ENCODE results near the gene DACT3. TPM values are rescaled to one million over a fixed set of nuclear protein-coding genes. Genes with fewer than 3 reads are reported as not detected.
A peak's percentile ranks its signal among the peaks of the same experiment; 100 is the strongest.

DACT3 gene
- total RNA-seq, 3 donors from 2014 or later = 1.9 to 60.9 (median 3.4) TPM

DNA sequence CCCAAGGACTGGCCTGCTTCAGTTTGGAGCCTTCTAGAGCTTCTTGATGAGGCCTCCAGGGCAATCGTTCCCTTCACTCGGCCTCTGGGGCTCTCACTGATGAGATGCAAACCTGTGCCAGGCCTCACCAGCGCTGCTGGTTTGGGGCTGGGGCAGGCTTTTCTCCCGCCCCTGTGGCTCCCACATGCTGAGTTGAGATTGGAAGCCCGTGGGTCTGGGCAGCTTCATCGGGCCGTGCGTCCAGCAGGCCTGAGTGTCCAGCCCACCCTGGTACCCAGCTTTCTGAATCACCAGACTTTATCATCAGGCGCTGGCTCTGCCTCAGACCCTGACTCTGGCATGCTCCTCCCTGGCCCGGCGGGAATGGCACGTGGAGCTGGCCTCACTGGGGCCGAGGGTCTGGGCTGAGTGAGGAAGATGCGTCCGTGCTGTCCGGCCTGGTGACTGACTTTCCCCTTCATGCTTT, 55.6 kb downstream of the DACT3 start:
- Histone ChIP-seq H3K4me1 (ENCODE audit: low read depth) (peaks cover 18% of the 10 kb centered on the region), H3K9me3 (no peaks in the 10 kb centered on the region), H3K36me3 (ENCODE audit: low read depth) (peaks cover 18% of the 10 kb centered on the region), H3K4me3 (no peak overlapping the region)
- intact Hi-C loops (cut with DNase I, micrococcal nuclease) = no loop called here
- TF ChIP-seq, protein P1, sequence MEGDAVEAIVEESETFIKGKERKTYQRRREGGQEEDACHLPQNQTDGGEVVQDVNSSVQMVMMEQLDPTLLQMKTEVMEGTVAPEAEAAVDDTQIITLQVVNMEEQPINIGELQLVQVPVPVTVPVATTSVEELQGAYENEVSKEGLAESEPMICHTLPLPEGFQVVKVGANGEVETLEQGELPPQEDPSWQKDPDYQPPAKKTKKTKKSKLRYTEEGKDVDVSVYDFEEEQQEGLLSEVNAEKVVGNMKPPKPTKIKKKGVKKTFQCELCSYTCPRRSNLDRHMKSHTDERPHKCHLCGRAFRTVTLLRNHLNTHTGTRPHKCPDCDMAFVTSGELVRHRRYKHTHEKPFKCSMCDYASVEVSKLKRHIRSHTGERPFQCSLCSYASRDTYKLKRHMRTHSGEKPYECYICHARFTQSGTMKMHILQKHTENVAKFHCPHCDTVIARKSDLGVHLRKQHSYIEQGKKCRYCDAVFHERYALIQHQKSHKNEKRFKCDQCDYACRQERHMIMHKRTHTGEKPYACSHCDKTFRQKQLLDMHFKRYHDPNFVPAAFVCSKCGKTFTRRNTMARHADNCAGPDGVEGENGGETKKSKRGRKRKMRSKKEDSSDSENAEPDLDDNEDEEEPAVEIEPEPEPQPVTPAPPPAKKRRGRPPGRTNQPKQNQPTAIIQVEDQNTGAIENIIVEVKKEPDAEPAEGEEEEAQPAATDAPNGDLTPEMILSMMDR (IDR thresholded peaks at IDR 0.05) = no peak
- DNase-seq (peak in 1 of 3 donors; percentile 16), ATAC-seq (no peak)

DNA sequence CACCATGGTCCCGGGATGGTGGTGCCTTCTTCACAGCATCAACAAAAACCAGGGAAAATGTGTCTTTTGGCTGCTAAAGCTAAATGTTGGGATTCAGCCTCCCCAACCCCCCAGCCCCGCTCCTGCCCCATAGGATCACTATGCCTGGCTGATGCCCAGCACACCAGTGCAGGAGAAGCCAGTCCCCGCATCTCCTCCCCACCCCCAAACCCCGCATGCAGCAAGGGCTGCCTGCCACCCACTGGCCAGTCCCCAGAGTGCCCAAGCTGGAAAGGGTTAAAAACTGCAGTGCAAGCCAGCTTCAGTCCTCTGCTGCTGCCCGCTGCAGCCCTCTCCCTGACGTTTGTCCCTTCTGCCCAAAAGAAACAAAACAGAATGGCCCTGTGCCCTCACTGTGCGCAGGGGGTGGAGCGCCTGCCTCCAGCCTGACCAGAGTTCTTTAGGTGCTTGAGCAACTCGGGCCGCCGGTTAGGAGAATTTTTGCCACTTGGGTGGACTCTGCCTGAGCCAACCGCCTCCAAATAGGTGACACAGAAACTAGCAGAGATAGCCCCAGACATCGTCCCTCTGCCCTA, 56.1 kb downstream of the DACT3 start:
- Histone ChIP-seq H3K4me3 (no peak overlapping the region), H3K36me3 (ENCODE audit: low read depth) (peaks cover 17% of the 10 kb centered on the region)
- intact Hi-C loops (cut with DNase I, micrococcal nuclease) = no loop called here

DNA sequence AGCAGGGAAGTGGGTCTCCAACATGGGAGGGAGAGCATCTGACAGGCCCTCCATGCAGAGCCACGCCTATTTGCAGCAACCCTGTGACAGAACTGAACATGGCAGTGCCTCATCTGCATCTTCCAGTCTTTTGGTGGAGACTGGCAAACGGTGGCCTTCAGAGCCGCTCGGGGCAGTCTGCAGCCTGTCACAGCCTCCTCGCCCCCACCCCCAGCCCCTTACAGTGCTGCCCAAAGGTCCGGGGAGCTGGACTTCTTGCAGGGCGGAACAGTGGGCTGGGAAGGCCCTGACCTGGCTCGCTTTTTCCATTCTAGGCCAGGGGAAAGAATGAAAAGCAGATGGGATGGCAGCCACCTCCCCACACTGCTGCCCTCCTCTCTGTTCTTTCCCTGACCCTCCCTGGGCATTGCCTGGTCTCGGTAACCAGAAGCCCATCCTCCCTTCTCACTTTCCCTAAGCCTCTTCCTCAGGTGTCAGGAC, 57.2 kb downstream of the DACT3 start:
- Histone ChIP-seq H3K9me3 (peaks cover 2% of the 10 kb centered on the region), H3K4me1 (ENCODE audit: low read depth) (peaks cover 18% of the 10 kb centered on the region), H3K4me3 (no peak overlapping the region), H3K36me3 (ENCODE audit: low read depth) (peaks cover 10% of the 10 kb centered on the region)
- DNase-seq (peak in 1 of 3 donors; percentile 35), ATAC-seq (no peak)
- intact Hi-C loops (cut with DNase I, micrococcal nuclease) = no loop called here
- TF ChIP-seq, protein P1 (IDR thresholded peaks at IDR 0.05) = no peak

More for the DNA sequence above, 56.1 kb downstream of the DACT3 start:
- Histone ChIP-seq H3K9me3 (no peaks in the 10 kb centered on the region), H3K4me1 (ENCODE audit: low read depth) (peaks cover 18% of the 10 kb centered on the region)
- ATAC-seq (no peak), DNase-seq (peak in 1 of 3 donors; percentile 34)
- TF ChIP-seq, protein P1 (IDR thresholded peaks at IDR 0.05) = no peak

DNA sequence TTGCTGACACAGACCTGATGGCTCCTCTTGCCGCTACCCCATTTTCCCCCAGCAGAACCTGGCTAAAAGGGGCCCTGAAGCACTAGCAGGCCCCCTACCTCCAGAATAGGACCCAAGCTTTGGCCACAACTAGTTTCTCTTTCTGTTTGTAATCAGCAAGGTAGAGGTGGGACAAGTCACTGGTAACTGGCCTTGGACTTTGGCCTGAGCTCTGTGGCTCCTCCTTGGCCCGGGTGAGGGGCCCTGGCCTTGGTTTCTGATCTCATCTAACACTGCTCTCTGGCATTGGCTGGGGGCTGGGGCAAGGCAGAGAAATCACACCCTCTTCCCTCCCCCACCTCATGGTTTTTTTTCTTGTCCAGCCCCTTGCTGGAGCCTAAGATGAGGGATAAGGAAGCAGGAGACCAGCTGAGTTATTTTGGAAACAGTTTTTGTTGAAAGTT, 57.8 kb downstream of the DACT3 start:
- intact Hi-C loops (cut with DNase I, micrococcal nuclease) = no loop called here
- Histone ChIP-seq H3K36me3 (ENCODE audit: low read depth) (peaks cover 4% of the 10 kb centered on the region), H3K4me1 (ENCODE audit: low read depth) (peaks cover 18% of the 10 kb centered on the region), H3K4me3 (no peak overlapping the region), H3K9me3 (peaks cover 7% of the 10 kb centered on the region)
- ATAC-seq (peak; percentile 48), DNase-seq (peak; percentile 75 to 83 (median 82))
- TF ChIP-seq, protein P1 (IDR thresholded peaks at IDR 0.05) = no peak

DNA sequence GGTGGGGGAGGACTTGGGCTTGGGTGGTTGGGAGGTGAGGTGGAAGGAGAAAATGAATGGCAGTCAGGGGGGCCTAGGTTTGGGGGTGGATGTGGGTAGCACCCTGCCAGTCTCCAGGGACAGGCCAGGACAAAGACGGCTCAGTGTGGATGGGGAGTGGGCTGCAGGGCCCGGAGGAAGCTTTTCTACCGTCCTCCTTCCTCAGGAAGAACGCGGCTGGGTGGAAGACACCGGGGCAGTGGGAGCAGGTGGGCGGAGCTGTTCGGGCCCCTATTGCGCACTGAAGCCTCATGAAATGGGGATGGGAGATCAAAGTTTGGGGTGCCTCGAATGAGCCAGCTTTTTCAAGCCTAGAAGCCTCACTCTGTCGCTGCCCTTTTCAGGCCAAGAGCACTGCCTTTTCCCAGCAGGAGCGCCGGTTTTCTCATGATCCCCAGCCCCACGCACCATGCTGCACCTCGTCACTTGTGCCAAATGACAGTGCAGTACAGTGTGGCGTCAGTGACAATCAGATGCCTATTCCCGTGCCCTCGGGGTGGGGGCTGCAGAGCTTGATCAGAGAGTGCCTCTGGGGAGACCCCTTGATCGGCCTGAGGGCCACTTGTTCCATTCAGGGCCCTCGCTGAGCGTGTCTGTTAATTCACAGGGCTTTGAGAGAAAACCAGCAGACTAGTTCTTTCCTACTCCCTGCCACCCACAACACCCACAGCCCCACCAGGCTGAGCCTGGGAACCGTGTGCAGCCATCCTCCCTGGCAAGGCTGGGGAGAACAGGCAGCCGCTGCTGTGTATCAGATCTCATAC, 58.4 kb downstream of the DACT3 start:
- Histone ChIP-seq H3K9me3 (peaks cover 9% of the 10 kb centered on the region), H3K4me3 (no peak overlapping the region), H3K4me1 (ENCODE audit: low read depth) (peaks cover 18% of the 10 kb centered on the region), H3K36me3 (ENCODE audit: low read depth) (peaks cover 3% of the 10 kb centered on the region)
- ATAC-seq (peak; percentile 3), DNase-seq (peak in 2 of 3 donors; percentile 59 to 63)
- TF ChIP-seq, protein P1 (IDR thresholded peaks at IDR 0.05) = no peak
- intact Hi-C loops (cut with DNase I, micrococcal nuclease) = no loop called here
